ENCODE results near the gene ZNF234. TPM values are rescaled to one million over a fixed set of nuclear protein-coding genes. Genes with fewer than 3 reads are reported as not detected.
A peak's percentile ranks its signal among the peaks of the same experiment; 100 is the strongest.
"Not testable (repeated sequence)": the region's sequence is repeated elsewhere in the genome, so short reads cannot be mapped to it uniquely, and the experiment has no call there.

The ZNF234 gene
- total and polyA plus RNA-seq, 3 experiments from 2014 or later, result 5.2 to 9.5 (median 9.4) TPM

DNA sequence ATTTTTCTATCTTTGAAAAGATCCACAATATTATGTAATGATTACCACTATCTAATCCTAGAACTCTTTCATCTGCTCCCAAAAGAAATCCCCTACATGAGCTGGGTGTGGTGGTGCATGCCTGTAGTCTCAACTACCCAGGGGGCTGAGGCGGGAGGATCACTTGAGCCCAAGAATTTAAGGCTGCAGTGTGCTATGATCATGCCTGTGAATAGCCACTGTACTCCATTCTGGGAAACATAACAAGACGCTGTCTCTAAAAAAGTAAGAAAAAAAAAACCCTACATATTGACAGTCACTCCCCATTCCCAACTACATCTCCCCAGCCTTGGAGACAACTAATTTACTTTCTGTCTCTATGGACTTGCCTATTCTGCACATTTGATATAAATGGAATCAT is 22.4 kb downstream of the ZNF234 start:
- no peak for DNase-seq
- peaks cover 33 to 42% (median 42%) of the 10 kb centered on the region in 3 donors for H3K4me1 Mint-ChIP-seq
- H3K4me3 Mint-ChIP-seq, result peak overlapping the region in 1 of 7 donors; percentile 34
- no peak overlapping the region for H3K27ac ChIP-seq (ENCODE audit: low read depth, low read length)
- H3K27me3 Mint-ChIP-seq, result no peaks in the 10 kb centered on the region
- POLR2A ChIA-PET, result interaction anchor here (0.7 to 2.0 kb wide), 2 partner anchors 23 to 49 kb away, joined by 3 to 6 read pairs; partner anchors contain the start of gene ZNF227
- no peaks in the 10 kb centered on the region for H3K27me3 ChIP-seq (ENCODE audit: insufficient read depth, low read length, poor library complexity, severe bottlenecking)
- no peak overlapping the region for H3K27ac Mint-ChIP-seq
- peaks cover 35 to 82% (median 57%) of the 10 kb centered on the region in 5 donors for H3K9me3 Mint-ChIP-seq
- H3K36me3 ChIP-seq (ENCODE audit: insufficient read depth, low read length), result peaks cover 18% of the 10 kb centered on the region
- peak overlapping the region; percentile 74 for H3K4me3 ChIP-seq (ENCODE audit: low read length)
- peaks cover 19 to 41% (median 39%) of the 10 kb centered on the region in 3 donors for H3K36me3 Mint-ChIP-seq
- peaks cover 16% of the 10 kb centered on the region for H3K4me1 ChIP-seq (ENCODE audit: insufficient read depth, low read length)
- peaks cover 8% of the 10 kb centered on the region for H3K9me3 ChIP-seq (ENCODE audit: low read length)
- CTCF ChIA-PET, result no interaction called here

DNA sequence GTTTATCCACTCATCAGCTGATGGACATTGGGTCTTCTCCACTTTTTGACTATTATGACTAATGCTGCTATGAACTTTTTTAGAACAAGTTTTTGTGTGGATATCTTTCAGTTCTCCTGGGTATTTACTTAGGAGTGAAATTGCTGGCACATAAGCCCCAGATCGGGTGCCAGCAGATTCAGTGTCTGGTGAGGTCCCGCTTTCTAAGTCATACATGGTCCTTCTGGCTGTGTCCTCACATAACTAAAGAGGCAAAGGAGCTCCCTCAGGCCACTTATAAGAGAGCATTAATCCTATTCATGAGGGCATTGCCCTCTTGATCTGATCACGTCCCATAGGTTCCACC is 22.9 kb downstream of the ZNF234 start:
- Histone ChIP-seq H3K9me3 (ENCODE audit: low read length) (peaks cover 7% of the 10 kb centered on the region), H3K27ac (ENCODE audit: low read depth, low read length) (peak overlapping the region; percentile 59), H3K36me3 (ENCODE audit: insufficient read depth, low read length) (peaks cover 22% of the 10 kb centered on the region), H3K4me1 (ENCODE audit: insufficient read depth, low read length) (peaks cover 16% of the 10 kb centered on the region), H3K4me3 (ENCODE audit: low read length) (peak overlapping the region; percentile 74), H3K27me3 (ENCODE audit: insufficient read depth, low read length, poor library complexity, severe bottlenecking) (no peaks in the 10 kb centered on the region)
- peak overlapping the region; percentile 95 to 100 (median 99) for H3K4me3 Mint-ChIP-seq
- H3K36me3 Mint-ChIP-seq, result peaks cover 21 to 44% (median 43%) of the 10 kb centered on the region in 3 donors
- DNase-seq, result no peak
- H3K4me1 Mint-ChIP-seq, result peaks cover 33 to 43% (median 42%) of the 10 kb centered on the region in 3 donors
- ChIA-PET CTCF (interaction anchor here (1.4 kb wide), 1 partner anchor 49 kb away, joined by 3 read pairs; no protein-coding TSS in a partner anchor), POLR2A (interaction anchor here (1.4 to 2.0 kb wide), 3 partner anchors 43 to 69 kb away, joined by 3 to 8 read pairs (median 6); partner anchors contain the start of gene ZNF227)
- H3K27ac Mint-ChIP-seq, result peak overlapping the region in 7 of 8 donors; percentile 87 to 99 (median 99)
- H3K9me3 Mint-ChIP-seq, result peaks cover 34 to 82% (median 55%) of the 10 kb centered on the region in 5 donors
- no peaks in the 10 kb centered on the region for H3K27me3 Mint-ChIP-seq

DNA sequence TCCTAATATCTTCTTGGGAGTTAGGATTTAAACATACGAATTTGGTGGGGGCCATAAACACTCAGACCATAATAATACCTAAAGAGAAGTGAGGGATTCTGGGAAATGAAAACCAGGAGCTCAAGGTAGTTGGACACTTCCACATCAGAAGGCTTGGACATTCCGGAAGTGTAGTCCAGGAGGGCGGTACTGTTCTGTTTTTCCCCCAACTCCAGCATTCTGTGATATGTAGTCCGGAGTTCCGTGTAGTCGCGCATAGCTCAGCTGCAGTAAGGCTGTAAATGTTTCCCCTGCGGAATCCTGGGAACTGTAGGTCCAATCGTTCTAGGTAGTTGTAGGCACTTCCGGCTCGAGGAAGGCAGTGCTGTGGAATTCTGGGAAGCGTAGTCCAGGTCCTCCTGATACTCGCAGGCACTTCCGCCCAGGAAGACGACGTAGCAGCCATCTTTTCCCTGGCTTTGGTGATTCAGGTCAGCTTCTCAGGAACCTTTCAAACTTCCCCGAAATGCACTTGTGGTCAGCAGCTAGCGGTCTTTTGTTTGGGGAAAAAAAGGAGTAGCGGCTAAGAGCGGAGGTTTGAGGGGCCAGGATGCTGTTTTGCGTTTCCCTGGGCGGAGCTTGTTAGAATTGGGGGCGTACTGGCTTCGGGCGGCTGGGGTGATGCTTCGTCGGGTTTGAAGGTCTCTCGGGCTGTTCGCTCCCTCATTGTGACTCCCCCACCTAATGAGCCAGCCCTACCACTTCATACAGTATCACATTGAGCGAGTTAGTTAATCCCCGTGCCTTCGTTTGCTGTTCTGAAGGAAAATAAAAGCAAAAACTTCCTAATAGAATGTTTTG is 23.5 kb downstream of the ZNF234 start, which contains the start of gene ZNF226:
Gene ZNF226 (plus strand): TSS at position 428 of the 840 bp plus-strand sequence. CDS start 4,981 bp downstream, outside the sequence.
- peaks cover 36 to 82% (median 58%) of the 10 kb centered on the region in 5 donors for H3K9me3 Mint-ChIP-seq
- H3K4me3 ChIP-seq (ENCODE audit: low read length), result peak within 1 kb of the TSS; percentile 74
- ChIA-PET CTCF (interaction anchor here (1.0 to 1.4 kb wide), 2 partner anchors 42 to 48 kb away, joined by 3 read pairs; no protein-coding TSS in a partner anchor), POLR2A (interaction anchor here (1.3 to 2.0 kb wide), 4 partner anchors 42 to 140 kb away, joined by 3 to 8 read pairs (median 4); partner anchors contain the start of genes ZNF227 and ZNF235)
- peak within 1 kb of the TSS; percentile 87 to 99 (median 99) for H3K27ac Mint-ChIP-seq
- peaks cover 27 to 50% (median 49%) of the 10 kb centered on the region in 3 donors for H3K36me3 Mint-ChIP-seq
- peaks cover 12% of the 10 kb centered on the region for H3K9me3 ChIP-seq (ENCODE audit: low read length)
- no peaks in the 10 kb centered on the region for H3K27me3 ChIP-seq (ENCODE audit: insufficient read depth, low read length, poor library complexity, severe bottlenecking)
- peak; percentile 64 to 85 (median 80) for DNase-seq
- H3K36me3 ChIP-seq (ENCODE audit: insufficient read depth, low read length), result peaks cover 28% of the 10 kb centered on the region
- peak within 1 kb of the TSS; percentile 95 to 100 (median 99) for H3K4me3 Mint-ChIP-seq
- H3K27ac ChIP-seq (ENCODE audit: low read depth, low read length), result peak within 1 kb of the TSS; percentile 59
- H3K4me1 ChIP-seq (ENCODE audit: insufficient read depth, low read length), result peaks cover 16% of the 10 kb centered on the region
- H3K4me1 Mint-ChIP-seq, result peaks cover 33 to 43% (median 42%) of the 10 kb centered on the region in 3 donors
- no peaks in the 10 kb centered on the region for H3K27me3 Mint-ChIP-seq

GRCh38 chr19:44170660-44171059 is 29.3 kb downstream of the ZNF234 start:
- Mint-ChIP-seq H3K36me3 (peaks cover 73 to 88% (median 86%) of the 10 kb centered on the region in 3 donors), H3K4me1 (peaks cover 19 to 27% (median 26%) of the 10 kb centered on the region in 3 donors)
- POLR2A ChIA-PET, result not testable (repeated sequence)

DNA sequence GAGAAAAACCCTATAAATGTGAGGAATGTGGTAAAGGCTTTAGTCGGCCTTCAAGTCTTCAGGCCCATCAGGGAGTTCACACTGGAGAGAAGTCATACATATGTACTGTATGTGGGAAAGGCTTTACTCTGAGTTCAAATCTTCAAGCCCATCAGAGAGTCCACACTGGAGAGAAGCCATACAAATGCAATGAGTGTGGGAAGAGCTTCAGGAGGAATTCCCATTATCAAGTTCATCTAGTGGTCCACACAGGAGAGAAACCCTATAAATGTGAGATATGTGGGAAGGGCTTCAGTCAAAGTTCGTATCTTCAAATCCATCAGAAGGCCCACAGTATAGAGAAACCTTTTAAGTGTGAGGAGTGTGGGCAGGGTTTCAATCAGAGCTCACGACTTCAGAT is 35.2 kb downstream of the ZNF234 start:
- Mint-ChIP-seq H3K4me3 (no peak overlapping the region), H3K9me3 (peaks cover 65 to 96% (median 94%) of the 10 kb centered on the region in 5 donors), H3K4me1 (no peaks in the 10 kb centered on the region), H3K36me3 (peaks cover 49 to 71% (median 66%) of the 10 kb centered on the region in 3 donors), H3K27ac (no peak overlapping the region), H3K27me3 (no peaks in the 10 kb centered on the region)
- H3K9me3 ChIP-seq (ENCODE audit: low read length), result peaks cover 72% of the 10 kb centered on the region
- ChIA-PET POLR2A (no interaction called here), CTCF (no interaction called here)
- DNase-seq, result no peak
- no peaks in the 10 kb centered on the region for H3K27me3 ChIP-seq (ENCODE audit: insufficient read depth, low read length, poor library complexity, severe bottlenecking)
- no peaks in the 10 kb centered on the region for H3K4me1 ChIP-seq (ENCODE audit: insufficient read depth, low read length)
- no peak overlapping the region for H3K4me3 ChIP-seq (ENCODE audit: low read length)
- H3K36me3 ChIP-seq (ENCODE audit: insufficient read depth, low read length), result peaks cover 54% of the 10 kb centered on the region
- no peak overlapping the region for H3K27ac ChIP-seq (ENCODE audit: low read depth, low read length)

More at GRCh38 chr19:44170660-44171059, 29.3 kb downstream of the ZNF234 start:
- H3K27ac Mint-ChIP-seq; DNase-seq; H3K27me3 ChIP-seq (ENCODE audit: insufficient read depth, low read length, poor library complexity, severe bottlenecking); CTCF ChIA-PET; H3K4me3 ChIP-seq (ENCODE audit: low read length); H3K4me3 Mint-ChIP-seq; H3K4me1 ChIP-seq (ENCODE audit: insufficient read depth, low read length); H3K27me3 Mint-ChIP-seq; H3K27ac ChIP-seq (ENCODE audit: low read depth, low read length): not testable (repeated sequence)
- Histone ChIP-seq H3K36me3 (ENCODE audit: insufficient read depth, low read length) (peaks cover 79% of the 10 kb centered on the region), H3K9me3 (ENCODE audit: low read length) (peaks cover 48% of the 10 kb centered on the region)
- peaks cover 39 to 81% (median 75%) of the 10 kb centered on the region in 5 donors for H3K9me3 Mint-ChIP-seq

GRCh38 chr19:44180968-44181367 is 39.6 kb downstream of the ZNF234 start:
- no peak for DNase-seq
- POLR2A ChIA-PET, result interaction anchor here (1.4 kb wide), 1 partner anchor 13 kb away, joined by 4 read pairs; no protein-coding TSS in a partner anchor
- no peak overlapping the region for H3K27ac ChIP-seq (ENCODE audit: low read depth, low read length)
- Mint-ChIP-seq H3K9me3 (peaks cover 66 to 94% (median 82%) of the 10 kb centered on the region in 5 donors), H3K27ac (no peak overlapping the region), H3K36me3 (peaks cover 8 to 43% (median 23%) of the 10 kb centered on the region in 3 donors), H3K27me3 (no peaks in the 10 kb centered on the region), H3K4me3 (no peak overlapping the region), H3K4me1 (no peaks in the 10 kb centered on the region)
- no peak overlapping the region for H3K4me3 ChIP-seq (ENCODE audit: low read length)
- H3K27me3 ChIP-seq (ENCODE audit: insufficient read depth, low read length, poor library complexity, severe bottlenecking), result no peaks in the 10 kb centered on the region
- peaks cover 10% of the 10 kb centered on the region for H3K36me3 ChIP-seq (ENCODE audit: insufficient read depth, low read length)
- no peaks in the 10 kb centered on the region for H3K4me1 ChIP-seq (ENCODE audit: insufficient read depth, low read length)
- peaks cover 58% of the 10 kb centered on the region for H3K9me3 ChIP-seq (ENCODE audit: low read length)
- CTCF ChIA-PET, result no interaction called here

DNA sequence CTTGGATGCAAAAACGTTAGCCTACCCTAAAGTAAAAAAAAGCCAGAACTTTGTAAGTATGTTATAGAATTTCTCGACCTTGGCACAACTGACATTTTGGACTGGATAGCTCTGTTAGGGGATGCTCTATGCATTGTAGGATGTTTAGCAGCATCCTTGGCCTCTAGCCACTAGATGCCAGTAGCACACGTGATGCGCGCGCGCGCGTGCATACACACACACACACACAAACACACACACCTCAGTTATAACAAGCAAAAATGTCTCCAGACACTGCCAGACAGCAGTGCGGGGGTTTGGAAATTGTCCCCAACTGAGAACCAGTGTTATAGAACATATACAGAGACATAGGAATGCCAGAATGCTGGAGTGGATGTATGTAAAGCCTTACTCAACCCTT is 40.8 kb downstream of the ZNF234 start:
- POLR2A ChIA-PET, result no interaction called here
- H3K9me3 Mint-ChIP-seq, result peaks cover 64 to 94% (median 81%) of the 10 kb centered on the region in 5 donors
- H3K9me3 ChIP-seq (ENCODE audit: low read length), result peaks cover 47% of the 10 kb centered on the region

DNA sequence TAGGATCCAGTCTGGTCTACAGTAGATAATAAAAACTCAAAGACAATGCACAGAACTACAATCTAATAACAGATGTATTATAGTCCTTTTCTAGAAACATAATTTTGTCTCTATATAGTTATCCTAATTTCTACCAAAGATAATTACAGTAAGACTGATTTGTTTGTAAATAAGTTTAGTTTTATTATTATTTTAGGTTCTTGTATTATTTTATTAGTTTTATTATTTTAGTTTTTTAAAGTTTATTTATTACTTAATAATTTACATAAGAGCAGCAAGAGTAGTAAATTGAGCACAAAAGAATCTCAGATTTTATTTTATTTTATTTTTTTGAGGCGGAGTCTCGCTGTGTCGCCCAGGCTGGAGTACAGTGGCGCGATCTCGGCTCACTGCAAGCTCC is 48.7 kb downstream of the ZNF234 start:
- H3K36me3 ChIP-seq (ENCODE audit: insufficient read depth, low read length), result no peaks in the 10 kb centered on the region
- POLR2A ChIA-PET, result no interaction called here
- H3K36me3 Mint-ChIP-seq, result peaks cover 5 to 29% (median 16%) of the 10 kb centered on the region in 3 donors

More for the DNA sequence above, 40.8 kb downstream of the ZNF234 start:
- Mint-ChIP-seq H3K4me3 (no peak overlapping the region), H3K27ac (no peak overlapping the region), H3K4me1 (no peaks in the 10 kb centered on the region), H3K36me3 (peaks cover 0 to 31% (median 14%) of the 10 kb centered on the region in 3 donors), H3K27me3 (no peaks in the 10 kb centered on the region)
- no peaks in the 10 kb centered on the region for H3K4me1 ChIP-seq (ENCODE audit: insufficient read depth, low read length)
- DNase-seq, result no peak
- no peaks in the 10 kb centered on the region for H3K27me3 ChIP-seq (ENCODE audit: insufficient read depth, low read length, poor library complexity, severe bottlenecking)
- H3K4me3 ChIP-seq (ENCODE audit: low read length), result no peak overlapping the region
- no peaks in the 10 kb centered on the region for H3K36me3 ChIP-seq (ENCODE audit: insufficient read depth, low read length)
- no peak overlapping the region for H3K27ac ChIP-seq (ENCODE audit: low read depth, low read length)
- CTCF ChIA-PET, result no interaction called here

More for the DNA sequence above, 48.7 kb downstream of the ZNF234 start:
- no peak overlapping the region for H3K4me3 Mint-ChIP-seq
- no peak overlapping the region for H3K27ac Mint-ChIP-seq
- Histone ChIP-seq H3K27ac (ENCODE audit: low read depth, low read length) (no peak overlapping the region), H3K9me3 (ENCODE audit: low read length) (peaks cover 12% of the 10 kb centered on the region), H3K4me3 (ENCODE audit: low read length) (no peak overlapping the region), H3K4me1 (ENCODE audit: insufficient read depth, low read length) (no peaks in the 10 kb centered on the region), H3K27me3 (ENCODE audit: insufficient read depth, low read length, poor library complexity, severe bottlenecking) (no peaks in the 10 kb centered on the region)
- peaks cover 54 to 85% (median 68%) of the 10 kb centered on the region in 5 donors for H3K9me3 Mint-ChIP-seq
- no peak for DNase-seq
- H3K4me1 Mint-ChIP-seq, result no peaks in the 10 kb centered on the region
- peaks cover 4 to 25% of the 10 kb centered on the region in 2 donors for H3K27me3 Mint-ChIP-seq
- CTCF ChIA-PET, result no interaction called here

Measured in CD8-positive, alpha-beta memory T cell (primary cell).